ENCODE results near the gene GADL1. TPM values are rescaled to one million over a fixed set of nuclear protein-coding genes. Genes with fewer than 3 reads are reported as not detected.

Gene GADL1
- polyA plus RNA-seq, 1 donor (not counting 4 experiments of a cell fraction or from before 2014, with no cell fraction given), result not detected

GRCh38 chr3:30680789-30681648, 213.4 kb downstream of the GADL1 start:
- TF ChIP-seq EZH2 (IDR thresholded peaks at IDR 0.05; ENCODE audit: low read length) (no peak), CTCF (optimal IDR thresholded peaks at IDR 0.05 in 1 of 3, IDR thresholded peaks at IDR 0.05 in 1 of 3, conservative IDR thresholded peaks at IDR 0.05 in 1 of 3; ENCODE audit: extremely low read depth in 1 of 3, insufficient read depth in 2 of 3, low read length in 3 of 3) (no peak)
- peak overlapping the region; percentile 9 for H3K4me2 ChIP-seq (ENCODE audit: control insufficient read depth, extremely low read depth, insufficient read depth, low read depth, low read length)
- FAIRE-seq (no peak), DNase-seq (ENCODE audit: low read depth, low spot score) (no peak)
- peaks cover 39 to 52% of the 10 kb centered on the region in 2 experiments for H3K36me3 ChIP-seq (ENCODE audit: control insufficient read depth in 2 of 2, extremely low read depth in 1 of 2, insufficient read depth in 2 of 2, low read length in 2 of 2)
- H3K4me3 ChIP-seq (ENCODE audit: control insufficient read depth in 2 of 3, extremely low read depth in 1 of 3, insufficient read depth in 2 of 3, low read depth in 1 of 3, low read length in 3 of 3), result no peak overlapping the region
- no peaks in the 10 kb centered on the region for H3K27me3 ChIP-seq (ENCODE audit: control insufficient read depth, extremely low read depth, insufficient read depth, low read length)
- H3K79me2 ChIP-seq (ENCODE audit: control insufficient read depth, insufficient read depth, low read length), result peaks cover 82% of the 10 kb centered on the region
- H3K9me3 ChIP-seq (ENCODE audit: control insufficient read depth, low read depth, low read length), result no peaks in the 10 kb centered on the region
- H4K20me1 ChIP-seq (ENCODE audit: control insufficient read depth, extremely low read depth, insufficient read depth, low read length), result peaks cover 10% of the 10 kb centered on the region
- H3K4me1 ChIP-seq (ENCODE audit: control insufficient read depth, extremely low read depth, insufficient read depth, low read length), result peaks cover 29% of the 10 kb centered on the region
- no peak overlapping the region for H2AFZ ChIP-seq (ENCODE audit: control insufficient read depth, low read length)
- H3K27ac ChIP-seq (ENCODE audit: control insufficient read depth, insufficient read depth, low read length), result no peak overlapping the region
- H3K9me1 ChIP-seq (ENCODE audit: control insufficient read depth, extremely low read depth, insufficient read depth, low read length), result peaks cover 4% of the 10 kb centered on the region
- dilution Hi-C loops (cut with MboI; ENCODE audit: extremely low pct_ligation_motif_present, low sequenced_read_pairs), result no loop called here
- no peak overlapping the region for H3K9ac ChIP-seq (ENCODE audit: control insufficient read depth, extremely low read depth, insufficient read depth, low read length)

- DNase-seq (ENCODE audit: low read depth, low spot score), result no peak
- Histone ChIP-seq H3K4me2 (ENCODE audit: control insufficient read depth, extremely low read depth, insufficient read depth, low read depth, low read length) (no peak overlapping the region), H3K9ac (ENCODE audit: control insufficient read depth, extremely low read depth, insufficient read depth, low read length) (no peak overlapping the region), H3K9me1 (ENCODE audit: control insufficient read depth, extremely low read depth, insufficient read depth, low read length) (peaks cover 4% of the 10 kb centered on the region), H3K79me2 (ENCODE audit: control insufficient read depth, insufficient read depth, low read length) (peaks cover 82% of the 10 kb centered on the region), H3K27me3 (ENCODE audit: control insufficient read depth, extremely low read depth, insufficient read depth, low read length) (no peaks in the 10 kb centered on the region), H2AFZ (ENCODE audit: control insufficient read depth, low read length) (no peak overlapping the region), H3K9me3 (ENCODE audit: control insufficient read depth, low read depth, low read length) (no peaks in the 10 kb centered on the region), H3K36me3 (ENCODE audit: control insufficient read depth in 2 of 2, extremely low read depth in 1 of 2, insufficient read depth in 2 of 2, low read length in 2 of 2) (peaks cover 44 to 53% of the 10 kb centered on the region in 2 experiments), H3K27ac (ENCODE audit: control insufficient read depth, insufficient read depth, low read length) (no peak overlapping the region), H3K4me1 (ENCODE audit: control insufficient read depth, extremely low read depth, insufficient read depth, low read length) (peaks cover 29% of the 10 kb centered on the region), H3K4me3 (ENCODE audit: control insufficient read depth in 2 of 3, extremely low read depth in 1 of 3, insufficient read depth in 2 of 3, low read depth in 1 of 3, low read length in 3 of 3) (no peak overlapping the region), H4K20me1 (ENCODE audit: control insufficient read depth, extremely low read depth, insufficient read depth, low read length) (peaks cover 10% of the 10 kb centered on the region)
- TF ChIP-seq EZH2 (IDR thresholded peaks at IDR 0.05; ENCODE audit: low read length) (no peak), CTCF (optimal IDR thresholded peaks at IDR 0.05 in 1 of 3, IDR thresholded peaks at IDR 0.05 in 1 of 3, conservative IDR thresholded peaks at IDR 0.05 in 1 of 3; ENCODE audit: extremely low read depth in 1 of 3, insufficient read depth in 2 of 3, low read length in 3 of 3) (no peak)
- FAIRE-seq, result peak; percentile 46
- dilution Hi-C loops (cut with MboI; ENCODE audit: extremely low pct_ligation_motif_present, low sequenced_read_pairs), result no loop called here
These were observed 215.4 kb downstream of the GADL1 start for GRCh38 chr3:30679045-30679444.
